A549 (cell line): ENCODE data around the gene SIGLEC8.

Experiments used
- CTCF ChIP-seq: fragments of >200 bp; sonication (Bioruptor Twin); formaldehyde crosslinking; IDR thresholded peaks from 3 replicates; pipeline ENCODE4 v1.5.1; 2016
- EHF ChIP-seq: fragments of 250-450 bp; sonication (Bioruptor Pico); IDR thresholded peaks from 2 replicates; pipeline ENCODE4 v1.5.0; 2020; ENCODE audit warnings: mild to moderate bottlenecking
- EP300 ChIP-seq, 2 experiments: fragments of >200 bp; sonication (Bioruptor Twin); formaldehyde crosslinking; IDR thresholded peaks; 2 replicates in 1 of 2; 3 replicates in 1 of 2; pipeline ENCODE4 v1.6.1; 2016 to 2017
- MAFK ChIP-seq: fragments of 450-650 bp; IDR thresholded peaks from 2 replicates; pipeline ENCODE4 v1.6.1; 2014; ENCODE audit not compliant: partially characterized antibody
- MAX ChIP-seq: IDR thresholded peaks from 2 replicates; pipeline ENCODE4 v1.6.1; 2012
- REST ChIP-seq: fragments of 200-600 bp; sonication (generic); IDR thresholded peaks from 2 replicates; pipeline ENCODE4 v1.6.1; 2016; ENCODE audit warnings: antibody characterized with exemption, mild to moderate bottlenecking, moderate library complexity
- RNF2 ChIP-seq: fragments of 200-600 bp; sonication (generic); IDR thresholded peaks from 2 replicates; pipeline ENCODE4 v1.6.1; 2016; ENCODE audit warnings: low read depth, mild to moderate bottlenecking, antibody characterized with exemption, moderate library complexity, borderline replicate concordance
- SMC3 ChIP-seq: fragments of >200 bp; sonication (Bioruptor Twin); formaldehyde crosslinking; IDR thresholded peaks from 3 replicates; pipeline ENCODE4 v1.6.1; 2018; ENCODE audit warnings: inconsistent platforms

GRCh38 chr19:51430221-51430620, 28.0 kb downstream of the SIGLEC8 start:
- TF ChIP-seq EP300 (IDR thresholded peaks at IDR 0.05) (no peak), EHF (CRISPR knock-in tag) (no peak), SMC3 (no peak), CTCF (no peak), REST (no peak), RNF2 (no peak), MAX (no peak), MAFK (no peak)
